HG03460 (cell line): ENCODE data around the gene CCNE1.
A peak's percentile ranks its signal among the peaks of the same experiment; 100 is the strongest.
"Not testable (repeated sequence)": the region's sequence is repeated elsewhere in the genome, so short reads cannot be mapped to it uniquely, and the experiment has no call there.

Experiments
- ATAC-seq: cut with Tn5 transposase; IDR thresholded peaks from one replicate; pipeline ENCODE4 v1.9.1; 2021; ENCODE audit not compliant: unreplicated experiment

The CCNE1 gene

DNA sequence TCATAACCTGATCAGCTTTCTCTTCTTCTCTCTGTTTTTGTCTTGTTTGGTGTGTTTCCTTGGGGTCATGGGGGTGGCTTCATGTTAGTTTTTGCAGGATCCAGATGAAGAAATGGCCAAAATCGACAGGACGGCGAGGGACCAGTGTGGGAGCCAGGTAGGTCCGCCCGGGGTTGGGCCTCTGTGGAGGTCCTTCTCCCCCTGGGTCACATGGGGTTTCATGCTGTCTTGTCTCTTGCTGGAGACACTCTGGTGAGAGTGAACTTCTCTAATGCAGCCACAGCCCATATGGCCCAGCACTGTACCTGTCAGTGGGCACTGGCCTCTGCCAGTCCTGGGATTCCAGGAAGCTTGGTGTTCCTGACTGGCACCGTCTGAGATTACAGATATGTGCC lies 1.1 kb downstream of the CCNE1 start:
- no peak for ATAC-seq

- ATAC-seq: no peak
These were observed 1.9 kb downstream of the CCNE1 start for GRCh38 chr19:29813642-29814041.

DNA sequence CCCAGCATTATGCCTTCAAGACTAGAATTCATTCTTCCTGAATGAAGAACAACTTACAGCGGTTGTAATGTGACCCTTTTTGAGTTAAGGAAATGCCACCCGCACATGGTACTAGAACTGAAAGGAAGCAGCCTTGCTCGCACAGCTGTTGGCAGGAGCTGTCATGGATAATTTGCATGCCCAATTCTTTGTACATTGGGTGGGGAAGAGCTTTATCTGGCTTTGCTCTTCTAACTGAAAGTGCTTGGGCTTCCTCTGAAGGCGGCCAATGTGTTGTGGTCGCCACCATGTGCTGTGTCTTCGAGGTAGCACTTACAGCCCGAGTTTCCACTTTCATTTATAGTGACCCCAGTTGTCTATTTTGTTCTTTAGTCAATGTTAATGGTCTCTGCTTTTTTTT lies 3.4 kb downstream of the CCNE1 start:
- no peak for ATAC-seq

- ATAC-seq: no peak
These were observed 5.5 kb downstream of the CCNE1 start for GRCh38 chr19:29817316-29817715.

DNA sequence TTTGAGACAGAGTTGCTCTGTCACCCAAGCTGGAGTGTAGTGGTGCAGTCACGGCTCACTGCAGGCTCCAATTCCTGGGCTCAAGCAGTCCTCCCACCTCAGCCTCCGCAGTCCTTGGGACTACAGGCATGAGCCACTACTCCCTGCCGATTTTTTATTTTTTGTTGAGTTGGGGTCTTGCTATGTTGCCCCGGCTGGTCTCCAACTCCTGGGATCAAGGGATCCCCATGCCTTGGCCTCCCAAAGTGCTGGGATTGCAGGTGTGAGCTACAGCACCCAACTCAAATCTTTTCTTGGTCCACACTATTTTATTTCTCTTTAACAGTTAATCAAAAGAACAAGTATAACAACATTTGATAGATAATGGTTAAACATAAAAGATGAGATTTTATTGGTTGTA lies 7.5 kb downstream of the CCNE1 start:
- ATAC-seq: no peak

DNA sequence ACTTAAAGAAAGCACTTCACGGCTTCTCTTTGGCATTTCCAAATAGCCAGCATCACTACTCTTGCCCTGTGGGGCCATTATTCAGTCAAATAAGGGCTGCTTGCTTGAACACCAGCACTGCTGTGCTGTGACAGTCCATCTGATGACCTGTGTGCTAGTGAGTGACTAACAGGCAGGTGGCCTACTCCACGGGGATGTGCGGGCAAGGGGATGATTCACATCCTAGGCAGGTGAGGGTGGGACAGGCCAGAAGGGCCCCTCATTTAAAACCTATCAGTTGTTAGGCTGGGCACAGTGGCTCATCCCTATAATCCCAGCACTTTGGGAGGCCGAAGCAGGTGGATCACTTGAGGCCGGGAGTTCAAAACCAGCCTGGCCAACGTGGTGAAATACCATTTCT lies 8.2 kb downstream of the CCNE1 start:
- no peak for ATAC-seq

GRCh38 chr19:29823581-29824330 lies 12.0 kb downstream of the CCNE1 start:
- ATAC-seq: no peak

DNA sequence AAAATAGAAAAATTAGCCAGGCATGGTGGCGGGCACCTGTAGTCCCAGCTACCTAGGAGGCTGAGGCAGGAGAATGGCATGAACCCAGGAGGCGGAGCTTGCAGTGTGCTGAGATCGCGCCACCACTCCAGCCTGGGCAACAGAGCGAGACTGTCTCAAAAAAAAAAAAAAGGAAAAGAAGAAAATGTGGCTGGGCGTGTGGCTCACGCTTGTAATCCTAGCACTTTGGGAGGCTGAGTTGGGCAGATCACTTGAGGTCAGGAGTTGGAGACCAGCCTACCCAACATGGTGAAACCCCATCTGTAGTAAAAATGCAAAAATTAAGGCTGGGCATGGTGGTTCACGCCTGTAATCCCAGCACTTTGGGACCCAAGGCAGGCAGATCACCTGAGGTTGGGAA lies 13.5 kb downstream of the CCNE1 start:
- not testable (repeated sequence) for ATAC-seq

GRCh38 chr19:29831041-29831548 lies 19.3 kb downstream of the CCNE1 start:
- no peak for ATAC-seq

GRCh38 chr19:29831686-29832085 lies 19.9 kb downstream of the CCNE1 start:
- ATAC-seq: no peak

DNA sequence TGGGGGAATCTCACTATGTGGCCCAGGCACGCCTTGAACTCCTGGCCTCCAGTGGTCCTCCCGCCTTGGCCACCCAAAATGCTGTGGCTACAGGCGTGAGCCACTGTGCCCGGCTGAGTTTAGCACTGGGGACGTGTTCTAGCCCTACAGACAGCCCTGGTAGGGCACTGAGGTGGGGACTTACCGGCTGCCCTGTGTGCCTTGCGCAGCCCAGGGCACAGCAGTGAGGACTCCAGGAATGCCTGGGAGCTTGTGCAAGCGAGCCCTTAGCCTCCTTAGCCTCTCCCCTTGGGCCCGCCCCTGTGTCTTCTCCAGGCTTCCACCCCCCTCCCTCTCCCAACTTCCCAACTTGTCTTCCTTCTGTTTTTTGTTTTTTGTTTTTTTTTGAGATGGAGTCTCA lies 21.0 kb downstream of the CCNE1 start:
- no peak for ATAC-seq

GRCh38 chr19:29833614-29834261 lies 21.9 kb downstream of the CCNE1 start:
- no peak for ATAC-seq

DNA sequence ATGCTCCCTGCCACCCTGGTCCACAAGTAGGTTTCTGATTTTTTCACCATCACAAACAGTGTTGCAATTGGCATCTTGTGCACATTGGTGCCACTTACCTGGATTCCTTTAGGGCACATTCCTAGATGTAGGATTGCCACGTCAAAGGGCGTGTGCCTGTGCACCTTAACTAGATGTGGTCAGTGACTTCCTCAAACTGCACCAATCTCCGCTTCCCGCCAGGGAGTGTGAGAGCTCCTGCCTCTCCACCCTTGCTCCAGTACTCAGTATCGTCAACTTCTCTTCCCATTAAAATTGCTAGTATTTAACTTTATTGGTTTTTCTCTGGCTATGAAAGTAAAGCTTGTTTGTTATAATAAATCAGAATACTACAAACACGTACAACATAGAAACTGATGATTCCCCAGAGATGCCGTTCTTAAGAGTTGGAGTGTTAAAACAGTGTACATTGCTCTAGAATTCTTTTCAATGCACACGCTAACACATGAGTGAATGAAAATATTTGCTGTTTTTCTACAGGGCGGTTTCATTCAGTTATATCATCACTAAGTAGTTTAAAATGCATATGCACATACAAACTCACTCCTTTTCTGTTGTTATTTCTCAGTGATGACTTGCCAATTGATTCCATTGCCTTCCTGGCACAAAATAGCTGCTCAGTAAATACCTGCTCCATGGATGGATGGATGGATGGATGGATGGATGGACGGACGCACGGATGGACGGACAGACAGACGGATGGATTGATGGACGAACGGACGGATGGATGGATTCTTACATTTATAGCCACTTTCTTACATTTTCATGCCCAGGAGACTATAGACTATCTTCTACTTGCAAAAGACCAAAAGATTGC lies 23.4 kb downstream of the CCNE1 start:
- no peak for ATAC-seq

DNA sequence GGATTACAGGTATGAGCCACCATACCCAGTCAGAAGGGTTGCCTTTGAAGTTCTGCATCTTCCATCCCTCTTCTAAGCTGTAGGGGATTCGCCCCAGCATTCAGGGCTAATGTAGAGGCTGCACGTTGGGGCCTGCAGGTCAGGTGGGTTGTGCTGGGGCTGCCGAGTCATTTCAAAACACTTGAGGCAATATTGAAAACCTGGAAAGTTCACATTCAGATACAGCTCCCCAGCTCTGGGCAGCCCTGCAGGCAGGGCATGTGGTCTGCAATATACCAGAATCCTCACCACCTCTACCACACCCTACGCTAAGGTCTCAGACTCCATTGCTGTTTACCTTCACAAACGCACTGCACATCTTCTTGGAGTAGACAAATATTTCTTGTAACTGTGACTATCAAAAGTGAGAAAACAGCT lies 24.6 kb downstream of the CCNE1 start:
- peak; percentile 58 for ATAC-seq

DNA sequence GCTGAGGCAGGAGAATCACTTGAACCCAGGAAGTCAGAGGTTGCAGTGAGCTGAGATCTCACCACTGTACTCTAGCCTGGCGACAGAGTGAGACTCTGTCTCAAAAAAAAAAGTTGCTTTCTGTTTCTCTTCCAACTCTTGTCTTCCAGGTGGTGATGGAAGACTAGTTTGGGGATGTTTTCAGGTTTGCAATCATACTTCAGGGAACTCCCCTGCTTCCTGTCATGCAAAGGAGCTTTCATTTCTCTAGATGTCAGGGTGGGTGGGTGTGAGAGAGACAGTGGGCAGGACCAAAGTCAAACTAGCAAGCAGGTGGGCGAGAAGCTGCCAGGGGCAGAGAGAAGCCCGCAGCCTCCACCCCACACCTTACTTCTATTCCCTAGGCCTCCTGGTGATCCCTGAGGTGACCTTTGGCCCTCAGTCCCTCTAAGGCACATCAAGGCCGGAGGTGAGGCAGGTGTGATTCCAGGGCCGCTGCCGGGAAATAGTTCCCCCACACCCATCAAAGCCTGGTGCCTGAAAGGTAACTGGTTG lies 25.7 kb downstream of the CCNE1 start:
- ATAC-seq: peak; percentile 67

GRCh38 chr19:29837996-29838395 lies 26.2 kb downstream of the CCNE1 start:
- no peak for ATAC-seq

- no peak for ATAC-seq
These were observed 28.5 kb downstream of the CCNE1 start for GRCh38 chr19:29840066-29840950.

GRCh38 chr19:29841209-29841558 lies 29.4 kb downstream of the CCNE1 start:
- ATAC-seq: no peak

DNA sequence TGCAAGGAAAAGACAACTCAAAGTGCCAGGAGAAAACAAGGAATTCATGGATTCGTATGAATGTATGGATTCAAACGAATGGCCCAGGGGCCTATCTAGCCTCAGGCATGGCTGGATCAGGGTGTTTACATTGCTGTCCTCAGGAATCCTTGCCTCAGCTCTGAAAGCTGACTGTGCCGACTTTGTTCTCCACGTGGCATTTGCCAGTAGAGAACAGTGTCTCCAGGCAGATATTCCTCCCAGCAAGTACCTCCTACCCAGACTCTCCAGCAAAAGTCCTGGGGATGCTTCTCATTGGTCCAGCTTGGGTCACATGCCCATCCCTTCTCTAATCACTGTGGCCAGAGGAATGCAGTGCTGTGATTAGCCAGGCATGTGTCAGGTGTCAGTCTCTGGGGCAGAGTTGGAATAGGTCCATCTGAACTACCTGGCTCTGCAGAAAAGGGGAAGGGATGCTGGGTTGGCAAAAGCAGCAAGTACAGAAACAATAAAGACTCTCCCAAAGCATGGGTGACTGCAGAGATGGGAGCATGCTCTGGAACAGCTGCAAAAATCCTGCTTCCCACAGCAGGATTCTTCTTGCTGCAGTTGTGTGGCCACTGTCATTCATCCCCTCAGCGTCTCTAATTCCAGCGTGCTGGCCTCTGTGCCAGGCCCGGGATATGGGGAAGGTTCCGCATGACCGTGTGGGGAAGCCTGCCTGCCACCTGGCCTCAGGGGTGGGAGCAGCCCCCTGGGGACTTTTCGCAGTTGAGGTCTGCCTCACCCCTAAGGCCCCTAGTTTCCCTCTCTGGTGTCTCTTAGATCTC lies 30.0 kb downstream of the CCNE1 start:
- no peak for ATAC-seq
